Epithelial cell of prostate (primary cell): ENCODE results near the gene RFX3.

Source experiments
- DNase-seq: peaks from one replicate; pipeline ENCODE4 v3.0.0-alpha.2; 2011; ENCODE audit warnings: low read depth, low spot score
- H3K27ac ChIP-seq: fragments of 450-650 bp; 2 replicates; pipeline ENCODE4 v1.5.1; 2017; ENCODE audit warnings: mild to moderate bottlenecking

The RFX3 gene

DNA sequence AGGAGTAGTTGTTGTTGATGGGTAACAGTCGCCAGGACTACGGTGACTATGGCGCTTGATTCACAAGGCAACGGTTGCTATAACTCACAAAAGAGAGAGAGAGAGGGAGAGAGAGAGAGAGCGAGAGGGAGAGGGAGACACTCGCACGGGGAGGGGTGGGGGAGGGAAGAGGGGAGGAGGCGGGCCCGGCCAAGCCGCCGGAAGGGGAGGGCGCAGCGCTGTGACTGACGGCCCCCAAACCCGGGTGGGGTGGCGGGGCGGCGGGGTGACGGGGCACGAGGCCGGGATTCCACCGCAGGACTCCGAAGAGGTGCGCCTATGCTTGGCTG lies at the start of gene RFX3:
Gene RFX3 (minus strand): TSS at position 166 of the 329 bp plus-strand sequence. CDS start 130,413 bp downstream, outside the sequence.
- peak within 1 kb of the TSS; percentile 99 for H3K27ac ChIP-seq

DNA sequence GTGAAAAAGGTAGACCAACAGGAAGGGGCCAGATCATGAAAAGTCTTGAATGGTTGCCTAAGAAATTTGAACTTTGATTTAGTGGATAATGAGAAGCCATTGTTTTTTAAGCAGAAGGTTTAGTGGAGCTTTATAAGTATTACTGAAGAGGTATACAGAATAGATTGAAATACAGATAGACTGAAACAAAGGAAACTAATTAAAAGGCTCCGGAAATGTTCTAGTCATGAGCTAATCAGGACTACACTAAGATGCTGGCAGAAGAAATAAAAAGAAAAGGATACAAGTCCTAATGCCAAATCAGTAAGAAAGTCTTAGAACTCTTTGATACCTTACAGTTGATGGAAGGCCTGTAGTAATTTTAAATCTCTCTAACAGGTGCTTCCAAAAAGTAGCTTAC lies 45.7 kb upstream of the RFX3 start:
- H3K27ac ChIP-seq = no peak overlapping the region
- DNase-seq = no peak

More for the DNA sequence above, at the start of gene RFX3:
- DNase-seq = peak; percentile 94

DNA sequence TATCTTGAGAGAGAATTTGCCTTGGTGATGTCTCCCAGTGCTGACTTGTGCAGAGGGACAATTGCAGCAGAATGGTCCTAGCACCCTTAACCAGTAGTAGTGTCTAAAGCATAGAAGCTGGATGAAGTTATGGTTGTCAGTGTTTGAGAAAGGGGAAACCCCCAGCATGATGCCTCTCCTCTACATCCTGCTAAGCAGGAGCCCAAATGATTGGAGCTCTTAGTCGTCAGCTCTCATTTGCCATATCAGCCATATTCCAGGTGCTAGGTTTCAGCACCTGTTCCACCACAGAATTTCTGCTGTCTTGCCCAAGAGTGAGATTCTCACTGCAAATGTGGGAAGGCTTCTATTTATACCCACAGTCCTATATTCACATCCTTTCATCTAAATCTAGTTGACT lies 43.7 kb upstream of the RFX3 start:
- no peak overlapping the region for H3K27ac ChIP-seq
- DNase-seq = no peak

DNA sequence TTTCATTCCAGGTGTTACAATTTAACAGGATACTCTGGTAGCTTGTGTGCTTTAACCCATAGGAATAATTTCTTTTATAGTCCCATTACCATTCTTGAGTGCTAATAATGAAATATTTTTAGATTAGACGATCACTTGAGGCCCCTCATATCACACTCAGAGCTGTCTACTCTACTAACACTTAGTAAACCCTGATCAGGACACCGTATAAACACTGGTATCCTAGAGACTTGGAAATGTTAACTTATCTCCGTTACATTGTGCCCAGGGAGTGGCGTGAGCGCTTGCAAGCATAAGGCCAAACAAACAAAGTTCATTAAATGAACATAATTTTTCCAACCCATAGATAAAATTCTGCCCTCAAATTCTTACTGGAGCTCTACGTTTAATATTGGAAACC lies 42.2 kb upstream of the RFX3 start:
- no peak overlapping the region for H3K27ac ChIP-seq
- no peak for DNase-seq

DNA sequence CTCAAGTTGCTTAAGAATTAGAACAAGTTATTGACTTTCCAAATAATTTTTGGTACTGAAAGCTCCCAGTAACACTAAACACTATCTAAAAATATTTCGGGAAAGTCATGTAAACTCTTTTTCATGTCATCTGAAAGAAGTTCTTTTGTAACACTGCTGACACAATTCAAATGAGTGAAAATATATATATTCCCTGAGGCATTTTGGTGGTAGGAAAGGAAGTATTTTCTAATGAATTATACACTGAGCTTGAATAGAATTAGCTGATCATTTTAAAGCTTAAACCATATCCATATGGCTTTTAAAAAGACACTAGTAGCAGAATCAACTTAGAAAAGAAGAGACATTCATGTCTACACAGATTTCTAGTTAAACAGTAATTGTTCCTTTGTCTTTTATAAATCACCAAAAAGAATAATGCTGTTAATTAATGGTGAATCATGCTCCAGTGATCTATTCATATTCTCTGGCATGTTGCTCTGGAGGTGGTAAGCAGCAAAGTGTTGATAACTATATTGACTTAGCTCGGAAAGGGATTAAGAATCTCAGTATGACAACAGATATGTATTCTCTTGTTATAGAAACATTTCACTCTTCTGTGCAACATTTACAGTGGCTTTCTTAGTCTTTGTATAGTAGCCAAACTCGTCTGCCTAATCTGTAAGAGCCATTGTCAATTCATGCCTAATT lies 27.4 kb upstream of the RFX3 start:
- no peak for DNase-seq
- H3K27ac ChIP-seq = no peak overlapping the region

DNA sequence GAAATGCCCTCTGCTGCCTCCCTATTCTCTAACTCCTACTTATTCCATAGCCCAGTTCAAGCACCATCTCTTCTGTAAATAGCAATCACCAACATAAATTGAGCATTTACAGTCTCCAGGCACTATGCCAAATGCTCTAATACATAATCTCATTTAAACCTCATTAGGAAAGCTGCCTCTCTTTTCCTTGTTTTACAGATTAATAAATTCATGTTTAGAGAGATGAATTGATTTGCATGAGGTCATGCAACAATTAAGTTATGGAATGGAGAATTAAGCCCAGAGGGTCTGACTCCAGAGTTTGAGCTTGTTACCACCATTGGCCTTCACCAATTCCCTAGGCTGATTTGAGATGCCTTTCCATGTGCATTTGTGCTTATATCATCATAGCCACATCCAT lies 23.4 kb upstream of the RFX3 start:
- no peak for DNase-seq
- no peak overlapping the region for H3K27ac ChIP-seq

DNA sequence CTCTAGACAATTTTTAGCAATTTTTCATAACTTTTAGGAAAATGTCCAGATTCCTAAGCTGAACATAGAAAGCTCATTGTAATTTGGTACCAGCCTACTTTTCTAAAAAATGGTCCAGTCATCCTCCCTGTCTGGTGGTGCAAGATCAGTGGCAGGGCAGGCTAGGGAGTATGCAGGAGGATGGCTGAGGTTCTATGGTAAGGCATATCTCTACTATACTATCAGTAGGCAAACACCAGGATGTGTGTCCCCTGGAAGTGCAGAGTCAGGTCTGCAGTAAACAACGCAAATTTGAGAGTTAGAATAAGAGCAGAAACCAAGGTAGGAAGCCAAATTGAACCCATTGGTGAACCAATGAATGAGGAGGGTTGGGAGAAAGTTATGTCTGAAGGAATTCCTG lies 22.8 kb upstream of the RFX3 start:
- DNase-seq = no peak
- no peak overlapping the region for H3K27ac ChIP-seq

DNA sequence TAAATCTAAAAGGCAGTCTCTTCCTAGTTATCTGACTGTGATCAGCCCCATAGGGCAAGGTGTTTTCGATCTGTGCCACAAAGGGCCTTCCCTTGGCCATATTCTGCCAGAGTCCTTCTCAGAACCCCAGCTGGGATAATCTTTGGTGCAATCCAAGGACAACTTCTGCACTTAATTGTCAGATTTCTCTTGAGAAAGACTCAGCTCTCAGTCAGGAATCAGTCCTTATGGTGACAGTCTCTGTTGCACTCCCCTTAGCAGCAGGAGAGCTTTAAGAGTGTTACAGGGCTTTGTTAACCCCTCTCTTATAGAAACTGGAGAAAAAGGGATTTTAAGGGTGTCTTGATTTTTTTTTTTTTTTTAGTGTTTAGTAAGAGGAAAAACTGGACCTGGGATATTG lies 15.4 kb upstream of the RFX3 start:
- H3K27ac ChIP-seq = no peak overlapping the region
- no peak for DNase-seq

DNA sequence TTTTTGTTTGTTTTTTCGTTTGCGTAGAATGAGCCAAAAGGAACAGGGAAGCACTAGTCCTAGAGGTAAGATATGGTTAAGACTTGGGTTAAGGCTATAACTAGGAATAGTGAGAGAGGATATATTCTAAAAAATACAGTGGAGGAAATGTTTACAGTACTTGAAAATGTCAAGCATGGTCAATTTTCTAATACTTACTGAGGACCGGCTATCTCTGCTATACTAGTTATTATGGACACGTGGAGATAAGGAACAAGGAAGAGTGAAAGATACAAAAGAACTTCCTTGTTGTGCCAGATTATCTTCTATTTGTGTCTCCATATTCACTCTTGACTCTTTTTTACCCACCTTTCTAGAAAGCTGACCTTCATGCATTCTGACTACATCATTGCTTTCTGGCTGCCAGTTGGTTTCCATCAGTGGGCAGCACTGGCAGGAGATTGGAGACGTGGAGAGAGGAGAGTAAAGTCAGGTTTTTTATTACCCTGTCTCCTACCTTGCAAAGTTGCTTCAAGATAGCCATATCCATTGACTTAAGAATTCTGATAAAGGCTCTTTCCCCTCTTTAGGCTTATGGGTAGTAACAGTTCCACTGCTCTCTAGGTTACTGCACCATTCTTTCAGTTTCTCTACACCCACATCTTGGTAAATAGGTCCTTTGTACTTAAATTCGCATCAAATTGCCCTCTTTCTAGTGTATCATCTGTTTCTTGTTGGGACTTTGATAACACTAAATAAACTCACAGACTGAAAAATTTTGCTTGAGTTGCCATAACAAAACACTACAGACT lies 9.0 kb upstream of the RFX3 start:
- no peak overlapping the region for H3K27ac ChIP-seq
- no peak for DNase-seq

DNA sequence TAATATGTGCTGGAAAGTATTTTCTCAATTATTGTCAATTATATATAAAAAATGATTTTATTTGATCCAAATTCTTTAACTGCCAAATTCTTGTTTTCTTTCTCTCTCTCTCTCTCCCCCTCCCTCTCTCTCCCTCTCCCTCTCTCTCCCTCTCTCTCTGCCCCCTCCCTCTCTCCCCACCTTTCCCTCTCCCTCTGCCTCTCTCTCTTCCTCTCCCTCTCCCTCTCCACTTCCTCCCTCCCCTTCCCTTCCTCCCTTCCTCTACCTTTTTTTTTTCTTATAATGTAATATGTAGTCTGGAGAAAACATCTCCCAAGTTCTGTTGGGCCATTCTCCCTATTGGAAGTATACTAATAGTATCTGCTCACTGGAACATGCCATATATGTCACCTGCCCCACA lies 6.4 kb upstream of the RFX3 start:
- H3K27ac ChIP-seq = no peak overlapping the region
- DNase-seq = no peak

DNA sequence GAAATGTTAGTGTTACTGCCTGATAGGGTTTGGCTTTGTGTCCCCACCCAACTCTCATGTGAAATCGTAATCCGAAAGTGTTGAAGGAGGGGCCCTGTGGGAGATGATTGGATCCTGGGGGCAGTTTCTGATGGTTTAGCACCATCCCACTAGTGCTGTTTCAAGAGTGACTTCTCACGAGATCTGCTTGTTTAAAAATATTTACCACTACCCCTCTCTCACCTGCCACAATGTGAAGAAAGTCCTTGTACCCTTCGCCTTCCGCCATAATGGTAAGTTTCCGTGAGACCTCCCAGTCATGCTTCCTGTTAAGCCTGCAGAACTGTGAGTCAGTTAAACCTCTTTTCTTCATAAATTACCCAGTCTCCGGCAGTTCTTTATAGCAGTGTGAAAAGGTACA lies 2.6 kb upstream of the RFX3 start:
- DNase-seq = no peak
- no peak overlapping the region for H3K27ac ChIP-seq

DNA sequence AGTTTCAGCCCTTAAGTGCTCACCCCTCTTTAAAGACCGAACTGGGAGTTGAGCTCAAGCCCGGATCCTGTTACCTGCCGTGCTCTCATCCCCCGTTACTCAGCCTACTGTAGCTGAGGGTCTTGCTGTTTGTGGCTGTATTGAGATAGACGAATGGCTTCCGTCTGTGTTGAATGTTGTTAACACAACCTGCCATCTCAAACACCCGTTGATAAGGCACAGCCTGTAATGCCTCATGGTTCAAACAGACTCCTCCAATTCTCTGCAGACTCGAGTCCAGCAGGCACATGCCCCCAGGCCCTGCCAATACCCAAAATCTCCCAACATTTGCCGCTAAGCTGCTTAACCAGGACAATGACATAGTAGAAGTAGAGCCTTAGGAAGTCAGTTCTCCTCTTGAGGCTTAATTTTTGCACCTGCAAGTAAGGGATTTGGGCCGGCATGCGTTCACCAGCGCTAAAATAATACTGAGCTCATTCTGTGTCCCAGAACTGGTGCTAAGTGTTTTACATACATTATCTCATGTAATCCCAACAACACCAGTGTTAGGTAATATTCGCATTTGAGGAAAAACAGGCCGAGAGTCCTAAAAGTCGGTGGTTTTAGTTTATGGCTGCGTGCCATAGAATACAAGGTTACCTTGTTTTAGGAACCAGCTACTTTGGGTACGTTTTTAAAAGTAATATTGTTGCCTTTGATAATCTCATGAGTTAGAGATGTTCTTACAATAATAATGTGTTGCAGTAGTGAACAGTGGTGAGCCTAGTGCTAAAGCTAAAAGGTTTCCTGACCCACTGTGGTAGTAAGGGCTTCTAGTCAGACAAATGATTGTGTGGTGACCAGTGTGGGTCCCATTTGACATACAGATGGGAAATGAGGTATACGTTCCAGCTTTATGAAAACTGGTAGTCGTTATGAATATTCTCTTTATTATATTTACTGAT lies 1.5 kb upstream of the RFX3 start:
- H3K27ac ChIP-seq = peak overlapping the region; percentile 99
- no peak for DNase-seq

DNA sequence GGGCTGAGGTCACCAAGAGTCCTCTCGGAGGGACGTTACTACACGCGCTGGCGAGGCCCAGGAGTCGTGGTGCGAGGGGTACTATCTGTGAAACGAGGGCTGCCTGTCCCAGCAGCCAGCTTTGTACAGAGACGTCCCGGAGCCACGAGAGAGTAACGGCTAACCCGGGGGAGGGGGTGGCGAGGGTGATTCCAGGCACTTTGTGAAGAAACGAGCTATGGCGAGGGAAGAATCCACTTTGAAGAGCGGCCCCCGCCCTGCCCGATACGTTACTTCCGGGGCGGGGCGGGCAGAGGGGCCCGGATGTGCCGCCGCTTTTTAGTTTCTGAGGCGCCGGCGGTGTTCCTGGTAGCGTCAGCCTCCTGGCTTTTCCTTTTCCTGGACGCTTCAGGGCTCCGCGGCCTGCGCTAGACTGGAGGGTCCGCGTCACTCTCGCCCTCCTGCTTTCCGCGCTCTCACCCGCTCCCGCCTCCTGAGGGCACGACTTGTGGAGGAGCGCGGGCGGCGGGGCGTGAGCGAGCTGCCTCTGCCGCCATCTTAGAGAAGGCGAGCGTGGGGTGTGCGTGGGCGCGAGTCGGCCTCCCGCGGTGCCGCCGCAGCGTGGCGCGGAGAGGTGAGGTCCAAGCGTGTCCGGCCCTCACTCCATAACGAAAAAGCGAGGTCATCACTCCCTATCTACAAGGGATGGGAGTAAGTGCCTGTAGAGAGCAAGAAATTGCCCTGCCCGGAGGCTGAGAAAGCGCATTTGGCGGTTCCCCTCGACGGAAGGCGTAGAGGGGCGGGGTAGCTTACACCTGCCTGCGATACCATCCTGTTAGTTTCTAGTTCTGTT lies 580 bp upstream of the RFX3 start:
- peak; percentile 34 for DNase-seq
- peak overlapping the region; percentile 99 for H3K27ac ChIP-seq

DNA sequence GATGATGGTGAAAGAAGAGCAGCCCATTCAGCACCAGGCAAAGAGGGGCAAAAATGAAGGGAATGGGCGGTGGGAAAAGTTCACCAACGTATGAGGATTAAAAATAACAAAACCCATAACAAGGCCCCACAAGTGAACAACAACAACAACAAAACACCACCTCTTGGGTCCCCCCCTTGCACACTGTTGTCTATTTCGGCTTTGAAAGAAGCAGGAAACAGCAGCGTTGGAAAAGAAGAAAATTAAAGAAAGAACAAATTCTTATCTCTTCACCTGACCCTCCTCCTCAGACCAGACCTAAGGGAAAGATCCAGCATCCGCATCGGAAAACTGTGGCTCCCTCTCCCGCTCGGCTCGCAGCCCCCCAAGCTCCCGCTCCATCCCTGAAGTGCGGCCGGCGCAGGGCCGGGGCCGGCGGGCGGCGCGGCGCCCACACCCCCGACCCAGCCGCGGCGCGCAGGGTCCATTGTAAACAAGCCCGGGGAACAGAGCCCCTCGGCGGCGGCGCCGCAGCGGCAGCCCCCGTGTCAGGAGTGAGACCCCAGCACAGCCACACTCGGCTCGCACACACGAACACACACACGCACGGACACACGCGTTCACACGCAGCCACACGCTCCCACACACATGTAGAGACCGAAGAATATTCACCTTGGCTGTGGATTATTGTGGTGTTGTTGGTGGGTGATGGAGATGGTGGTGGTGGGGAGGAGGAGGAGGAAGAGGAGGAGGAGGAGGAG lies 535 bp downstream of the RFX3 start:
- no peak for DNase-seq
- peak overlapping the region; percentile 99 for H3K27ac ChIP-seq

DNA sequence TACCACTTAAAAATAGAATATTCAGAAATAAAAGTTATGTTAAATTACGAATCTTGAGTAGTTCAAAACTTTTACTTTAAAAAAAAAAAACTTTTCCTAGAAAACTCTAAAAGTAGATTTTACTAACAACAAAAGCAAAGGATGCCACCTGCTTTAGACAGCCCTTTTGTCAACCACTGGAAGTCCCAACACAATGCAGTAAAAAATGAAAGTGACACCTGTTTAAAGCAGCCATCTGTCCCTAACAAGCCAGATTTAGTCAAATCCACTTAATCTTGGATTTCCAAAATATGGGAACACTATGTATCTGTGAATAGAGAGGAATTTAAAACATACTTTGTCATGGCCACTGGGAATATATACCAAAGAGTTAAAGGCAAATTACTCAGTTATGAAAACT lies 3.8 kb downstream of the RFX3 start:
- no peak overlapping the region for H3K27ac ChIP-seq
- no peak for DNase-seq

DNA sequence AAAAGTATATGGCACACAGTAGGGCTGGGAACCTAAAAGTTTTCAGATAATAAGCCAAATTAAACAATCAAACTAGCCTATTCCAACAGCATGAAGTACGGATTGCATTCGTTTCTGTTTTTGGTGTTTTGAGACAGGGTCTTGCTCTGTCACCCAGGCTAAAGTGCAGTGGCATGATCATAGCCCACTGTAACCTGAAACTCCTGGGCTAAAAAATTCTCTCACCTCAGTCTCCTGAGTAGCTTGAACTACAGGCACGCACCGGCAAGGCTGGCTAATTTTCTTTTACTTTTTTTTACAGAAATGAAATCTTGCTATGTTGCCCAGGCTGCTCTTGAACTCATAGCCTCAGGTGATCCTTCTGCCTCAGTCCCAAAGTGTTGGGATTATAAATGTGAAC lies 5.2 kb downstream of the RFX3 start:
- H3K27ac ChIP-seq = no peak overlapping the region
- no peak for DNase-seq

DNA sequence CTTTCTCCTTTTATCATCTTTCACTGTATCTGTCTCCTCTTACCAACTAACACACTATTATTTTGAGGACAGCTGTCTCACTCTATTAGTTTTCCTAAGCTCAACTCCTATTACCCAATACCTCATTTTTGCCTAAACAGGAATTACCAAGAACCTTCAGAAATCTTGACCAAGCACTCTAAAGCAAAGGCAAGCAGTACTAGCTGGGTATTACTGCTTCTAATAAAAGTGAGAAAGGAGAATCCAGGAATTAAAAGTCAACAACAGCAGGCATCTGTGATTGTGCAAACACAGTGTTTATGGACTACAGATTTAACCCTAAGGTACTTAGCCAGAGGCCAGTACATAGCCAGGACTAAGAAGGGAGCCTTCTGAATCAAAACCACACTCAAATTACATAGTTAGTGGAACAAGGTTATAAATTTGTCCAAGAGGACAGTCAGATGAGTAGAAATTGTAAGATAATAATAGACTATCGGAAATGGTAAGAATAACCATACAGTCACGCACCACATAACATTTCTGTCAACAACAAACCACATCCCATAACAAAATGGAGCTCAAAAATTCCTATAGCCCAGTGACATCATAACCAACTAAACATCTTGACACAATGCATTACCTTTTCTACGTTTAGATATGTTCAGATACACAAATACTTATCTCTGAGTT lies 8.3 kb downstream of the RFX3 start:
- no peak overlapping the region for H3K27ac ChIP-seq
- DNase-seq = no peak

DNA sequence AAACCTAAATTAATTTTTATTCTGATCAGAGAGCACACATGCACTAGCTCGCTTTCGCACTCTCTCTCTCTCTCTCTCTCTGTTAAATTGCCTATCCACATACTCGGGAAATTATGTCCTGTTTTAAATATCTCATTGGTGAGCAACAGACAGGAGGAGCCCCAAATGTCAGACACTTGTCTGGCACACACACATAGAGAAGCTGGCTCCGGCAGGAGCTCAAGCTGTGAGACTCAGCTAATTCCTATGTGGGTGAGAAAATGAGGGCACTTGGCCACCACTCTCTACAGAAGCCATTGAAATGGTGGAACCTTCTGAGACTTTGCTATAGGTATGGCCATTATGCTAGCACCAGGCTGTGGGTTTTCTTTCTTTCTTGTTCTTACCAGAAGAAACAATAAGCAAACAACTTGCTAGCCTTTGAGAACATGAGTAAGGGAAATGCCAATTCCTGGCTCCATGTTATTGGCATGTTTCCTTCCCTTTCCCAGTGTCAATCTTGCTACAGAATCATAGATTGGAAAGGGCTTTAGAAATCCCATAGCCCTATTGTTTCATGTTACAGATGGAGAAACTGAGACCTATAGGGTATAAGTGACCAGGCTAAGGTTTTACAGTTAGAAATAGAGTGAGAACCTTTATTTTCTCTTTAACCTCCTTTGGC lies 9.0 kb downstream of the RFX3 start:
- H3K27ac ChIP-seq = no peak overlapping the region
- DNase-seq = no peak
